ENCODE measurements around the gene METTL6. TPM values are rescaled to one million over a fixed set of nuclear protein-coding genes. Genes with fewer than 3 reads are reported as not detected.

Gene METTL6
- total and polyA plus RNA-seq, 10 of the 15 experiments (the other 5 are each of a cell fraction or from before 2014, with no cell fraction given): 13.8 to 29.6 (median 20.8) TPM

GRCh38 chr3:15429080-15429479, 1.7 kb upstream of the METTL6 start (continued):
- no peak for TF ChIP-seq NFYA (IDR thresholded peaks at IDR 0.05; ENCODE audit: borderline replicate concordance, low read depth, low read length)
- TF ChIP-seq SUZ12 (IDR thresholded peaks at IDR 0.05; ENCODE audit: unreplicated experiment): no peak
- no peak for TF ChIP-seq TBL1XR1 (IDR thresholded peaks at IDR 0.05; ENCODE audit: low read depth, low read length)
- TF ChIP-seq EZH2 (IDR thresholded peaks at IDR 0.05; ENCODE audit: borderline replicate concordance, control insufficient read depth, low read depth, low read length): no peak
- TF ChIP-seq TCF7 (IDR thresholded peaks at IDR 0.05; ENCODE audit: borderline replicate concordance): no peak
- no peak for TF ChIP-seq JUNB (IDR thresholded peaks at IDR 0.05)

GRCh38 chr3:15428539-15428938, 1.2 kb upstream of the METTL6 start:
- Histone ChIP-seq H3K27ac (ENCODE audit: control insufficient read depth, insufficient read depth) (no peak overlapping the region), H3K36me3 (ENCODE audit: control insufficient read depth in 2 of 2, insufficient read depth in 2 of 2, low read length in 1 of 2) (peaks cover 0 to 10% of the 10 kb centered on the region in 2 experiments; a peak in 3 of 4 replicates), H3K4me3 (peak overlapping the region; percentile 95), H3K27me3 (replicated peaks in 1 of 2; ENCODE audit: control insufficient read depth in 2 of 2, insufficient read depth in 2 of 2, low read length in 1 of 2) (no peaks in the 10 kb centered on the region), H3K4me2 (ENCODE audit: control insufficient read depth, insufficient read depth) (peak overlapping the region; percentile 82), H2AFZ (ENCODE audit: control insufficient read depth, low read depth, low read length) (no peak overlapping the region), H3K9ac (ENCODE audit: control insufficient read depth, insufficient read depth, low read length) (peak overlapping the region; percentile 71), H3K9me3 (replicated peaks; ENCODE audit: control insufficient read depth, insufficient read depth, low read length) (no peaks in the 10 kb centered on the region), H3K4me1 (ENCODE audit: control insufficient read depth, insufficient read depth, low read length) (no peaks in the 10 kb centered on the region; the same call in 1 of the 2 replicates), H4K20me1 (ENCODE audit: control insufficient read depth, insufficient read depth) (no peaks in the 10 kb centered on the region), H3K79me2 (ENCODE audit: control insufficient read depth, insufficient read depth, low read length) (peaks cover 41% of the 10 kb centered on the region)
- POLR2A ChIA-PET: no interaction called here
- CTCF ChIA-PET: interaction anchor here (0.8 to 2.9 kb wide), 2 partner anchors 129 to 149 kb away, joined by 3 to 28 read pairs; no protein-coding TSS in a partner anchor
- intact Hi-C loops (cut with micrococcal nuclease; ENCODE audit: unreplicated experiment) (loop anchor here (2.0 kb wide), 1 partner anchor 128 kb away; no protein-coding TSS in a partner anchor), in situ Hi-C loops (cut with MboI) (no loop called here)
- ATAC-seq: peak; percentile 27
- TF ChIP-seq RELA (IDR thresholded peaks at IDR 0.05; ENCODE audit: borderline replicate concordance, partially characterized antibody) (no peak), TBL1XR1 (IDR thresholded peaks at IDR 0.05; ENCODE audit: low read depth, low read length) (no peak), USF2 (IDR thresholded peaks at IDR 0.05; ENCODE audit: borderline replicate concordance, low read depth, low read length) (no peak), DPF2 (IDR thresholded peaks at IDR 0.05) (no peak), SIX5 (IDR thresholded peaks at IDR 0.05; ENCODE audit: low read depth, low read length, severe bottlenecking) (no peak), BCL3 (IDR thresholded peaks at IDR 0.05; ENCODE audit: borderline replicate concordance, insufficient read depth, low read depth, low read length, poor library complexity, severe bottlenecking) (no peak), RBBP5 (conservative IDR thresholded peaks at IDR 0.05) (no peak), HSF1 (IDR thresholded peaks at IDR 0.05; ENCODE audit: low read depth, low read length) (no peak), ZNF687 (IDR thresholded peaks at IDR 0.05) (no peak), IKZF1 (conservative IDR thresholded peaks at IDR 0.05) (no peak)
- 6% methylated on average over 9 of the region's 9 CpGs for WGBS (ENCODE audit: insufficient coverage, insufficient replicate concordance, low lambda C conversion rate, missing lambda C conversion rate)
- RAD21 ChIA-PET (ENCODE audit: unreplicated experiment): interaction anchor here (0.9 to 1.5 kb wide), 2 partner anchors 23 to 128 kb away, joined by 3 read pairs; no protein-coding TSS in a partner anchor
- SMC1A ChIA-PET (ENCODE audit: uncharacterized antibody, unreplicated experiment): interaction anchor here (0.7 to 4.0 kb wide), 8 partner anchors 39 to 315 kb away, joined by 3 to 26 read pairs (median 3); no protein-coding TSS in a partner anchor
- no peak for FAIRE-seq
- DNase-seq (ENCODE audit: low read depth, low spot score): no peak
- BruUV-seq (replicated peaks): TSS peak; percentile 53
